Measurements from ENCODE around the gene NTRK3.

- TF ChIP-seq CTCF (optimal IDR thresholded peaks at IDR 0.05 in 1 of 3, IDR thresholded peaks at IDR 0.05 in 1 of 3, conservative IDR thresholded peaks at IDR 0.05 in 1 of 3; ENCODE audit: extremely low read depth in 1 of 3, insufficient read depth in 2 of 3, low read length in 3 of 3) (no peak), EZH2 (IDR thresholded peaks at IDR 0.05; ENCODE audit: low read length) (no peak)
Measured at GRCh38 chr15:87887177-87887576, 369.4 kb downstream of the NTRK3 start.
